Kidney (tissue), 14 donors: ENCODE results near the gene ZFP36L1. TPM values are rescaled to one million over a fixed set of nuclear protein-coding genes. Genes with fewer than 3 reads are reported as not detected.

Source experiments
- DNase-seq, 5 donors: peaks; one replicate each; pipeline ENCODE4 v3.0.0-alpha.2; 2013 to 2020
- FAIRE-seq: peaks from 2 replicates; lab custom pipeline; 2012; peaks lifted over from hg19 to GRCh38; lab: Jason Lieb, UNC
- H3K27ac ChIP-seq, 2 donors: one replicate each; pipeline ENCODE4 v1.7.0; 2013; ENCODE audit warnings: low read depth in 2 of 2, low read length in 2 of 2, inconsistent platforms in 1 of 2
- H3K27me3 ChIP-seq: one replicate; pipeline ENCODE4 v1.7.1; 2013; ENCODE audit warnings: low read length, inconsistent platforms; ENCODE audit not compliant: control insufficient read depth, insufficient read depth
- H3K36me3 ChIP-seq, 3 donors: one replicate each; pipeline versions ENCODE4 v1.7.0 to v1.7.1; 2013; ENCODE audit warnings: low read length in 3 of 3, control low read depth in 1 of 3, inconsistent platforms in 1 of 3; ENCODE audit not compliant: insufficient read depth in 3 of 3, control insufficient read depth in 2 of 3
- H3K4me1 ChIP-seq, 3 donors: one replicate each; pipeline versions ENCODE4 v1.7.0 to v1.7.1; 2013; ENCODE audit warnings: low read length in 3 of 3, inconsistent platforms in 1 of 3, low read depth in 1 of 3; ENCODE audit not compliant: control insufficient read depth in 2 of 3, insufficient read depth in 2 of 3
- H3K4me3 ChIP-seq, 3 donors: one replicate each; pipeline versions ENCODE4 v1.7.0 to v1.8.1; 2013; ENCODE audit warnings: low read length in 3 of 3, control low read depth in 1 of 3, inconsistent platforms in 1 of 3
- H3K9ac ChIP-seq, 3 donors: one replicate each; pipeline versions ENCODE4 v1.7.0 to v1.7.1; 2013; ENCODE audit warnings: low read length in 3 of 3, control low read depth in 1 of 3, inconsistent platforms in 1 of 3
- H3K9me3 ChIP-seq, 3 donors: one replicate each; pipeline versions ENCODE4 v1.7.0 to v1.7.1; 2013; ENCODE audit warnings: low read length in 3 of 3, control low read depth in 1 of 3, inconsistent platforms in 1 of 3; ENCODE audit not compliant: control insufficient read depth in 2 of 3, insufficient read depth in 1 of 3
- CTCF ChIP-seq: IDR thresholded peaks from 3 replicates; pipeline ENCODE4 v1.5.1; 2012; ENCODE audit warnings: mild to moderate bottlenecking, moderate library complexity, borderline replicate concordance; ENCODE audit not compliant: insufficient read depth; ENCODE audit errors: extremely low read depth
- intact Hi-C: fragments of 100-400 bp; cut with DNase I; formaldehyde crosslinking; loops from one replicate; pipeline ENCODE4 v1.11.1; 2022
- polyA plus RNA-seq: library from polyadenylated mRNA; stranded (reverse); fragments of 350-450 nt; fragmentation: Illumina TruSeq; extraction: RNeasy Lipid Tissue Mini Kit (QIAGEN cat#74804); gene quantifications from one replicate; pipeline ENCODE4 v1.2.3, GENCODE V29; 2014; ENCODE audit warnings: low read depth, low replicate concordance; ENCODE audit not compliant: insufficient read depth
- total RNA-seq: library from RNA; stranded (reverse); fragmentation: NEBNext Ultra II Directional; extraction: Animal tissue kit (Norgen Biotek cat#: 25700); gene quantifications from one replicate; pipeline ENCODE4 v1.2.1, GENCODE V29; 2021
- donor health status: control.
- donor health status: control.
- donor health status: control.
- donor health status: control.
- donor health status: control.
- donor health status: DM: yes; HTN: yes; CAD: no.
- donor health status: Normal renal cell carcinoma (clear cell type).

ZFP36L1 gene
- total and polyA plus RNA-seq, 2 donors from 2014 or later = 73.3 to 289 TPM

- intact Hi-C loops = no loop called here
Measured at GRCh38 chr14:68775614-68776126, 17.2 kb downstream of the ZFP36L1 start.

GRCh38 chr14:68774771-68775613, 17.9 kb downstream of the ZFP36L1 start:
- Histone ChIP-seq H3K4me1 (peaks cover 0 to 5% (median 5%) of the 10 kb centered on the region in 3 donors), H3K4me3 (no peak overlapping the region), H3K36me3 (no peaks in the 10 kb centered on the region), H3K9ac (no peak overlapping the region), H3K27me3 (no peaks in the 10 kb centered on the region), H3K27ac (no peak overlapping the region), H3K9me3 (no peaks in the 10 kb centered on the region)
- intact Hi-C loops = no loop called here
- FAIRE-seq = no peak
- peak in 1 of 5 donors; percentile 3 for DNase-seq
- TF ChIP-seq CTCF = no peak

More at GRCh38 chr14:68775614-68776126, 17.2 kb downstream of the ZFP36L1 start:
- Histone ChIP-seq H3K4me1 (peaks cover 7 to 12% (median 11%) of the 10 kb centered on the region in 3 donors), H3K27me3 (no peaks in the 10 kb centered on the region), H3K36me3 (no peaks in the 10 kb centered on the region), H3K27ac (no peak overlapping the region), H3K9ac (no peak overlapping the region), H3K9me3 (no peaks in the 10 kb centered on the region), H3K4me3 (no peak overlapping the region)
- FAIRE-seq (no peak), DNase-seq (peak in 1 of 5 donors; percentile 8)
- no peak for TF ChIP-seq CTCF

- H3K27me3 ChIP-seq = no peaks in the 10 kb centered on the region
- H3K36me3 ChIP-seq = no peaks in the 10 kb centered on the region
- intact Hi-C loops = no loop called here
- no peak overlapping the region for H3K9ac ChIP-seq
- no peak for TF ChIP-seq CTCF
- FAIRE-seq (no peak), DNase-seq (peak in 1 of 5 donors; percentile 22)
- H3K4me1 ChIP-seq = no peaks in the 10 kb centered on the region
- no peak overlapping the region for H3K27ac ChIP-seq
- no peak overlapping the region for H3K4me3 ChIP-seq
- H3K9me3 ChIP-seq = no peaks in the 10 kb centered on the region
Measured at GRCh38 chr14:68772761-68773381, 20.0 kb downstream of the ZFP36L1 start.
